Lower leg skin (tissue), 4 donors: ENCODE measurements around the gene LRRC43. TPM values are rescaled to one million over a fixed set of nuclear protein-coding genes. Genes with fewer than 3 reads are reported as not detected.

ENCODE experiments used
- DNase-seq, 2 donors: peaks; one replicate each; pipeline ENCODE4 v3.0.0-alpha.2; 2019; ENCODE audit warnings: low spot score in 2 of 2
- H3K4me3 ChIP-seq: fragments of 200-600 bp; sonication (generic); 2 replicates; pipeline ENCODE4 v1.5.1; 2017; ENCODE audit warnings: mild to moderate bottlenecking, low read depth; ENCODE audit not compliant: poor library complexity, severe bottlenecking
- CTCF ChIP-seq, 3 donors: fragments of 450-650 bp; IDR thresholded peaks; one replicate each; pipeline ENCODE4 v1.5.1; 2016; ENCODE audit warnings: antibody characterized with exemption in 3 of 3, mild to moderate bottlenecking in 3 of 3, moderate library complexity in 2 of 3
- POLR2A ChIP-seq, 2 donors: fragments of 450-650 bp; IDR thresholded peaks; one replicate each; pipeline ENCODE4 v1.6.1; 2016 to 2017; ENCODE audit warnings: antibody characterized with exemption in 2 of 2, mild to moderate bottlenecking in 1 of 2, moderate library complexity in 1 of 2
- WGBS, 2 donors: methylation state at CpG; one replicate each; pipeline ENCODE4 v1.1.5; 2018; 5-methylcytosine and 5-hydroxymethylcytosine counted together
- intact Hi-C: fragments of 100-400 bp; cut with DNase I; formaldehyde crosslinking; loops from one replicate; pipeline ENCODE4 v1.15.0; 2023; ENCODE audit warnings: low total_unique reads
- total RNA-seq, 4 donors: library from RNA; depleted of rRNA; stranded (reverse); fragments of >200 nt; gene quantifications; one replicate each; pipeline ENCODE4 v1.1.0, GENCODE V29; 2016

LRRC43 gene
- total RNA-seq, 4 donors from 2014 or later, result 1.2 to 2.3 TPM; not detected in 2

GRCh38 chr12:122208073-122208820, 25.3 kb downstream of the LRRC43 start:
- intact Hi-C loops, result no loop called here

GRCh38 chr12:122215771-122216170, 32.8 kb downstream of the LRRC43 start:
- DNase-seq, result no peak
- H3K4me3 ChIP-seq, result no peak overlapping the region
- intact Hi-C loops, result no loop called here
- 87 to 91% methylated on average over 5 of the region's 5 CpGs for WGBS, 2 donors
- no peak for TF ChIP-seq POLR2A (IDR thresholded peaks at IDR 0.05)

More at GRCh38 chr12:122208073-122208820, 25.3 kb downstream of the LRRC43 start:
- DNase-seq, result peak in 1 of 2 donors; percentile 70
- no peak for TF ChIP-seq CTCF (IDR thresholded peaks at IDR 0.05)
- TF ChIP-seq POLR2A (IDR thresholded peaks at IDR 0.05), result no peak
- H3K4me3 ChIP-seq, result no peak overlapping the region
- 87 to 91% methylated on average over 18 of the region's 18 CpGs for WGBS, 2 donors

GRCh38 chr12:122216445-122216844, 33.5 kb downstream of the LRRC43 start:
- DNase-seq, result no peak
- intact Hi-C loops, result no loop called here
- TF ChIP-seq CTCF (IDR thresholded peaks at IDR 0.05), result no peak
- TF ChIP-seq POLR2A (IDR thresholded peaks at IDR 0.05), result no peak
- H3K4me3 ChIP-seq, result no peak overlapping the region
- WGBS, 2 donors, result 97 to 98% methylated on average over 1 of the region's 1 CpG

- intact Hi-C loops, result no loop called here
- peak in 1 of 2 donors; percentile 86 for TF ChIP-seq POLR2A (IDR thresholded peaks at IDR 0.05)
- TF ChIP-seq CTCF (IDR thresholded peaks at IDR 0.05), result no peak
- DNase-seq, result peak; percentile 99 to 100
- peak within 1 kb of the TSS; percentile 91 for H3K4me3 ChIP-seq
- WGBS, 2 donors, result 0 to 1% methylated on average over 46 to 70 of the region's 74 CpGs
Measured at GRCh38 chr12:122225683-122226365, 42.9 kb downstream of the LRRC43 start, which contains the start of gene DIABLO. Gene DIABLO (minus strand): TSS chr12:122226052. CDS start chr12:122226014, 38 bp downstream.

GRCh38 chr12:122226366-122227125, 43.6 kb downstream of the LRRC43 start:
- TF ChIP-seq POLR2A (IDR thresholded peaks at IDR 0.05), result no peak
- TF ChIP-seq CTCF (IDR thresholded peaks at IDR 0.05), result no peak
- WGBS, 2 donors, result 7 to 10% methylated on average over 30 to 36 of the region's 55 CpGs

GRCh38 chr12:122227341-122227740, 44.4 kb downstream of the LRRC43 start:
- intact Hi-C loops, result no loop called here
- DNase-seq, result no peak
- H3K4me3 ChIP-seq, result no peak overlapping the region
- TF ChIP-seq POLR2A (IDR thresholded peaks at IDR 0.05), result no peak
- TF ChIP-seq CTCF (IDR thresholded peaks at IDR 0.05), result no peak
- 91 to 92% methylated on average over 17 of the region's 17 CpGs for whole genome bisulfite sequencing, 2 donors

More at GRCh38 chr12:122226366-122227125, 43.6 kb downstream of the LRRC43 start:
- intact Hi-C loops, result no loop called here
- no peak for DNase-seq
- no peak overlapping the region for H3K4me3 ChIP-seq
